Dendritic cell treated with granulocyte-macrophage colony-stimulating factor and Interleukin-4, amounts not matched to agents 40 ng/mL and 50 ng/mL, for 4 days (primary cell): ENCODE data around the gene CYP2W1.
"Not testable (repeated sequence)": the region's sequence is repeated elsewhere in the genome, so short reads cannot be mapped to it uniquely, and the experiment has no call there.

Experiments used
- H3K27ac Mint-ChIP-seq: one replicate; pipeline ENCODE4 v1.8.0; 2022; ENCODE audit warnings: mild to moderate bottlenecking, mixed read lengths
- H3K27me3 Mint-ChIP-seq: one replicate; pipeline ENCODE4 v1.8.0; 2022; ENCODE audit warnings: mild to moderate bottlenecking, mixed read lengths
- H3K36me3 Mint-ChIP-seq: one replicate; pipeline ENCODE4 v1.8.0; 2022; ENCODE audit warnings: low read depth, mixed read lengths
- H3K4me1 Mint-ChIP-seq: one replicate; pipeline ENCODE4 v1.8.0; 2022; ENCODE audit warnings: low read depth, mixed read lengths
- H3K4me3 Mint-ChIP-seq: one replicate; pipeline ENCODE4 v1.8.0; 2022; ENCODE audit warnings: mild to moderate bottlenecking, moderate library complexity, mixed read lengths
- H3K9me3 Mint-ChIP-seq: one replicate; pipeline ENCODE4 v1.8.0; 2022; ENCODE audit warnings: mixed read lengths
- intact Hi-C: fragments of 100-400 bp; cut with micrococcal nuclease; formaldehyde crosslinking; loops from one replicate; pipeline ENCODE4 v1.15.0; 2022

Gene CYP2W1

DNA sequence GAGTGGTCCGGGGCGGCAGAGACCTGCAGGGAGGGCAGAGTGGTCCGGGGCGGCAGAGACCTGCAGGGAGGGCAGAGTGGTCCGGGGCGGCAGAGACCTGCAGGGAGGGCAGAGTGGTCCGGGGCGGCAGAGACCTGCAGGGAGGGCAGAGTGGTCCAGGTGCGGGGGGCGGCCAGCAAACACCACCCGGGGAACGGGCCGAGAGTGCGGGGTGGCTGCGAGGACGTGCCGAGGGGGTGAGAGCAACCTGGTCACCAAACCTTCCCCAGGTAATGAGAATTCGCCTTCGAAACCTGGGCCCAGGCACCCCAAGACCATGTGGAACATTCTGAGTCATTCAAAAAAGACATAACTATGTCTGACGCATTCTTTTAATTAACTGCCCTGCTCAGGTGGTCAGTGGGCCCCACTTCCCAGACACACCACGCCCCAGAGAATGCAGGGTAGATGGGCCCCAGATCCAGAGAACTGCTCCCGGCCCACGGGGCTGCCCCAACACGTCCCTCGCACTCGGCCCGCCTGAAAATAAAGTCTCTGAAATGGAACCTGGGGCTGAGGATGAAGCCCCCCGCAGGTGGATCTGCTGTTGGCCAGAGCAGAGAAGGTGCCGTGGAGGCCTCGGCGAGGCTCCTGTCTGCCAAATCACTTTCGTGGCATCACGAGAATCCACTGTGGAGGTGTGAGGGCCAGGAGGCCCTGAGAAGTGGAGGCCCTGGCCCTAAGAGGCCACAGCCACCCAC, 48.9 kb downstream of the CYP2W1 start:
- Mint-ChIP-seq H3K27ac (no peak overlapping the region), H3K4me3 (no peak overlapping the region)
- intact Hi-C loops, result no loop called here

GRCh38 chr7:1032536-1033181, 49.7 kb downstream of the CYP2W1 start:
- H3K4me3 Mint-ChIP-seq, result no peak overlapping the region
- H3K27me3 Mint-ChIP-seq, result peaks cover 12% of the 10 kb centered on the region
- no peak overlapping the region for H3K27ac Mint-ChIP-seq
- H3K9me3 Mint-ChIP-seq, result no peaks in the 10 kb centered on the region
- H3K4me1 Mint-ChIP-seq, result peaks cover 28% of the 10 kb centered on the region
- intact Hi-C loops, result no loop called here
- H3K36me3 Mint-ChIP-seq, result peaks cover under 1% of the 10 kb centered on the region

More for the DNA sequence above, 48.9 kb downstream of the CYP2W1 start:
- H3K9me3 Mint-ChIP-seq, result no peaks in the 10 kb centered on the region
- peaks cover 35% of the 10 kb centered on the region for H3K4me1 Mint-ChIP-seq
- peaks cover 6% of the 10 kb centered on the region for H3K36me3 Mint-ChIP-seq
- peaks cover 12% of the 10 kb centered on the region for H3K27me3 Mint-ChIP-seq

- no peak overlapping the region for H3K27ac Mint-ChIP-seq
- H3K27me3 Mint-ChIP-seq, result peaks cover 12% of the 10 kb centered on the region
- intact Hi-C loops, result no loop called here
- no peaks in the 10 kb centered on the region for H3K36me3 Mint-ChIP-seq
- peaks cover 26% of the 10 kb centered on the region for H3K4me1 Mint-ChIP-seq
- H3K4me3 Mint-ChIP-seq, result no peak overlapping the region
- no peaks in the 10 kb centered on the region for H3K9me3 Mint-ChIP-seq
These were observed 50.7 kb downstream of the CYP2W1 start for GRCh38 chr7:1033546-1034145.

DNA sequence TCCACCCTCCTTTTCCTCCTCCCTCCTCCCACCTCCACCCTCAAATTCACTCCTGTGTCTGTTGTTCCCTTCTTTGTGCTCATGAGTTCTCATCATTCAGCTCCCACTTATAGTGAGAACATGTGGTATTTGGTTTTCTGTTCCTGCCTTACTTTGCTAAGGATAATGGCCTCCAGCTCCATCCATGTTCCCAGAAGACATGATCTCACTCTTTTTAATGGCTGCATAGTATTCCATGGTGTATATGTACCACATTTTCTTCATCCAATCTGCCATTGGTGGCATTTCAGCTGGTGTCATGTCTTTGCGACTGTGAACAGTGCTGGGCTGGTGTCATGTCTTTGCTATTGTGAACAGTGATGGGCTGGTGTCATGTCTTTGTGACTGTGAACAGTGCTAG, 51.8 kb downstream of the CYP2W1 start:
- Mint-ChIP-seq H3K27me3 (peaks cover 12% of the 10 kb centered on the region), H3K4me1 (peaks cover 14% of the 10 kb centered on the region)
- intact Hi-C loops, H3K27ac Mint-ChIP-seq, H3K4me3 Mint-ChIP-seq, H3K36me3 Mint-ChIP-seq, H3K9me3 Mint-ChIP-seq: not testable (repeated sequence)

- H3K27ac Mint-ChIP-seq, H3K4me1 Mint-ChIP-seq, H3K36me3 Mint-ChIP-seq, intact Hi-C loops, H3K9me3 Mint-ChIP-seq, H3K4me3 Mint-ChIP-seq: not testable (repeated sequence)
- peaks cover 17% of the 10 kb centered on the region for H3K27me3 Mint-ChIP-seq
These were observed 53.4 kb downstream of the CYP2W1 start for GRCh38 chr7:1036164-1036928.
